Measurements from ENCODE around the gene CYP26B1.

The CYP26B1 gene

DNA sequence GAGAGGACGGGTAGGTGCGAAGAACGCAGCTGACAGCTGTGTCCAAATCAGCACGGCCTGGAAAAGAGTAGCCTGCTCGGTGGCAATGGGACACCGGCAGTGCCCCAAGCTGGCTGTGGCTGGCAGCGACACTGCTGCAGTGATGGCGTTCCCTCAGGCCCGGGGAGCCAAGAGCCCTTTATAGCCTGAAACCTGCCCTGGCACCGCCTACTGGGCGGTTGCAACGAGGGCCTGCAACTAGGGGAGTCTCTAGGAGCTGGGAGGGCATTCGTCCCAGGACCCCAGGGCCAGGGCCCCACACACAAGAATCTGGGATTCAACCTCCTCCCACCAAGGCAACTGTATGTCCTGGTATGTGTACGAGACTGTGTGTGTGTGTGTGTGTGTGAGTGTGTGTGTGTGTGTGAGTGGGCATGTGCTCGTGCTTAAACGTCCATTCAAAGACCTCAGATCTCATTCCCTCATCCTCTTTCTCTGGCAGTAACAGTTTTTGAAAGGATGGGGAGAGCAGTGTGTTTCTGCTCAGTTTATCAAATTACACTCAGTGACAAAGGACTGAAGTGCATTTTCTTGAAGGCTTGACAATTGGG, 6.8 kb upstream of the CYP26B1 start:
- no peak for DNase-seq

DNA sequence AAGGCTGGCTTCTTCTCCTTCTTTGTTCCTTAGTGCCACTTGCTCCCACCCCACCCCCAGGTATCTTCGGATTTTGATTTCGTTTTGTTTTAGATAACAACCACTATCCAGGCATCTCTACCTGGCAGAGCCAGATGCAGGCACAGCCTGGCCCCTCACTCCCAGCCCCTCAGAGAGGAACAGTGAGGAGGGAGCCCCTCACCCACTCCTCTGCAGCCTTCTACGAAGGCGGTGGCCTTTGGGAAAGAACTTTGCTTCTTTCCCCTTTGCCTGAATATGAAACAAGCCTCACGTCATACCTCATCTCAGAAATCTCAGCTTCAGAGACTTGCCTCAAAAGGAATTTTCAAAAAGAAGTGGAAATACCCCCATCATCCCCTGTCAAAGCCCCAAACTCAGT, 6.3 kb upstream of the CYP26B1 start:
- no peak for DNase-seq

DNA sequence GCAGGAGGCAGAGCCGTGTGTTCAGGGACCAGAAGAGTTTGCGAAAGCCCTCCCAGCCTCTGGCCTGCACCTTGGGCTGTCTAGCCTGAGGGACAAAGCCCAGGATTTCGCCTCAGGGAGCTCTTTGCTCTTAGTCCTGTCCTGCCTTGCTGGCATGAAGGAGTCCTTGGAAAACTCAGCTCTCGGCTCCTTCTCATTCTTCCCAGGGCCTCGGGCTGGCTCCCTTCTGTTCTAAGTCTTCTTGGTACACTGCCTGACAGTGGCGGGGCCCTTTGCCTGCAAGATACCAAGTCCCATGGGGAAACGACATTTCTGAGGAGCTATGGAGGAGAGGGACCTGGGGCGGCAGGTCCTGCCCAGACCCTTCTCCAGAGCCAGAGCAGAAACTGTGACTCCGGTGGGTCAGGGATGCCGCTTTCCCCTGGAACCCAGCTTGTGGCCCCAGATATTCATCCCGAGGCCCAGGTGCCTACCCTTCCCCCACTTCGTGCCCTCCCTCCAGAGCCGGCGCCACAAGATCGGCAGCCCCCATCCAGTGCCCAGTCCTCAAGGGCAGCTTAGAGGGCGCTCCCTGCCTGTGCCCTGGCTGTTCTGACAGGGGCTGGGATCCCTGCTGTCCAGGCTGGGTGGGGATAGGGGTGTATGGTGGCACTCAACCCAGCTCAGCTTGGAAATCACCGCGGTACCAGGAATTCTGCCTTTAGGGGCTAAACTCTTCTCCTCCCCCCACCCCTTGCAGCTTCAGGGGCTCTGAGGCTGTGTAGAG, 5.5 kb upstream of the CYP26B1 start:
- no peak for DNase-seq

DNA sequence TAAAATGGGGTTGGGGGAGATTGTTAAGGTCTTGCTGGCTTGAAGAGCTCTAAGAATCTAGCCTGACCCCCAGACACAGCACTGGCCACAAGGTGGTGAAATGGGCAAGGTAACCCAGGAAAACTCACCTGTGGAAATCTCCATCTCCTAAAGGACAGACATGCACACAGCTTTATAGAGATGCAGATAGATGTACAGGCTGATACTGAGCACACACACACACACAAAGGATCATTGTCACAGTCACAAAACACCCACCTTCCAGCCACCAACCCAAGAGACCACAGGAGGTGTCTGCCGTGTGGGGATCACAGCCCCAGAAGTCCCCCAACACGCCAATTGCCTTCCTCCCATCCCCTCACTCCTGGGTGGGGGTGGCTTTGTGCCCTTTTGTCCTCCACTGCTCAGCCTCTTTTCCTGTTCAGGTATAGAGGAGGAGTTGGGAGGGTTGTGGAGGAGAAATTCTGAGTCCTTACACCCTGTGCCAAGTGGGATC, 3.2 kb upstream of the CYP26B1 start:
- no peak for DNase-seq

DNA sequence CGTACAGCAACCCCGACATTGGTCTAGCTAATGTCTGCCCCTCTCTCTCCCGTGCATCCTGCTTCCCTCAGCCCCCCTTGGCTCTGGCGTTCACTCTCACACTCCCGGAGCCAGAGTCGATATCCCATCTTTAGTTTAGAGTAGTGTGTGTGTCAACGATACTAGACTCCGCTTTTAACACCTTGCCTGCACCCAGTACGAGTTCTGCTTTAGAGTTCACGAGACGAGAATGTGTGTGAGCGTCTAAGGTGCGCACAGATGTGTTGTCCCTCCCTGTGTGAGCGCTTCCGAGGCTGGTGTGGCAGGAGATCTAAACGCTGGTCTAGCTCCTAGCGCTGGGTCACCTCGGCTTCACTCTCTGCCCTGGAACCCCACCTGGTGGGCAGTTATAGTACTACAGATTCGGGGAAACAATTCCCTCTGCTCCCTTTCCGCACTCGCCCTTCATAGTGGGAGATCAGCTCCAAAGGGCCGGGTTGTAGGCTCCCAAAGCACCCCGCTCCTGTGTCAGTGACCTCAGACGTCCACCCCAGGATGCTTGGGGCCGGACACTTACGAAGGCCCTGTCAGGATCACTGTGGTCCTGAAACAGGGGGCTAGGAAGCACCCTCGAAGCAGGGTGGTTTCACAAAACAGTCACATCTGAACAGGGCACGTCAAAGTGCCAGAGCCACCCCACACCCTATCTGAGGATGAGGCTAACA, 2.6 kb upstream of the CYP26B1 start:
- peak; percentile 61 for DNase-seq

DNA sequence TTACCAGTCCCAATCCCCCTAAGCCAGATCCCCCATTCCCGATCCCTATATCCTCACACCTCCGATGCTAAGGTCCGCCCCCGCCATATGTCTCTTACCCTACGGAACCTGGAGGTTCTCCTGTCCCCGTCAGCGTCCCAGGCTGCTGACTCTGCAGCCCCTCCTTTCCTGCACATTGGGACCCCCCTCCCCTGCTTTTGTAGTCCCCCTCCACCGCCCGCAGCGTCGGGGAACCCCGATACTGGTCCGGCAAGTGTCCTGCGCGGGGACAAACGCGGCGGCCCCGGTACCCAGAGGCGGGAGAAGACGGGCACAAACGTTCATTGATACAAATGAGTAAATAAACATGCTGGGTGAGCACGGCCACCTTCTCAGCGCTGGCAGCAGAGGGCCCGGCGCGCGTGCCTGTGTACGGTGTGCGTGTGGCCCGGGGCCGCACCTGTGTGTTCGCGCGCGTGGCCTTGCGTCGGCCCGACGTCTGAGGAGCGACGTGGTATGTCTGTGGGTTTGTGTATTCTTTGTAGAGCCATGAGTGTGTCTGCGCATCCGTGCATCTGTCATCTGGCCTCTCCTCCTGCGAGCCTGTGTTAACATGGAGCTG, 2.0 kb upstream of the CYP26B1 start:
- DNase-seq, result no peak

DNA sequence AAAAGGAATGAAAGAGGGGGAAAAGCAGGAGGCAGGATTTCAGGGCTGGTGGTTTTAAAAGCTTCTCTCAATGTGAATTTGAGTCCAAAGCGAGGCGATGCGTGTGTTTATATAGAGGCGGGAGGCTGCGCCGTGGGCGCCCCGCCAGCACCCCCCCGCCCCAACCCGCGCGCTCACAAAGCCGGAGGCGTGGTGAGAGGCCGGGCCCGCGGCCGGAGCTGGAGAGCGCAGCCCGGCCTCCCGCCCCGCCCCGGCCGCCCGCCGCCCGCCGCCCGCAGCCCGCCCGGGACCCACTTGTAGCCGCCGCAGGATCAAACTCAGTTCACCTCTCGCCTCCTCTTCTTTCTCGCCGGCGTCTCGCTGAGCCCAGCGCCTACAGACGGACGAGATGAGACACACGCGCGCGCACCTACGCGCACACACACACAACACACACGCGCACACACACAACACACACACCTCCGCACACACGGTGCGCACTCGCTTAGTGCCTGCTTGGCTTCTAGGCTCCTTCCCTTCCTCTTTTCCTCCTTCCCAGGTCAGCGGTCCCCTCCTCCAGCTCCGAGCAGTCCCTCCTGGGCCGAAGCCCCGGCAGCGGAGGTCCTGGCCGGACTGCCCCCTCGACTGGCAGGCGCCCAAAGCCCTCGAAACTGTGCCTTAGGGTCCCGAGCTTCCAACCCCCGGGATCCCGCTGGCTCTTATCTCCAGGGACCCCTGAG, 1.3 kb upstream of the CYP26B1 start:
- peak; percentile 41 for DNase-seq

DNA sequence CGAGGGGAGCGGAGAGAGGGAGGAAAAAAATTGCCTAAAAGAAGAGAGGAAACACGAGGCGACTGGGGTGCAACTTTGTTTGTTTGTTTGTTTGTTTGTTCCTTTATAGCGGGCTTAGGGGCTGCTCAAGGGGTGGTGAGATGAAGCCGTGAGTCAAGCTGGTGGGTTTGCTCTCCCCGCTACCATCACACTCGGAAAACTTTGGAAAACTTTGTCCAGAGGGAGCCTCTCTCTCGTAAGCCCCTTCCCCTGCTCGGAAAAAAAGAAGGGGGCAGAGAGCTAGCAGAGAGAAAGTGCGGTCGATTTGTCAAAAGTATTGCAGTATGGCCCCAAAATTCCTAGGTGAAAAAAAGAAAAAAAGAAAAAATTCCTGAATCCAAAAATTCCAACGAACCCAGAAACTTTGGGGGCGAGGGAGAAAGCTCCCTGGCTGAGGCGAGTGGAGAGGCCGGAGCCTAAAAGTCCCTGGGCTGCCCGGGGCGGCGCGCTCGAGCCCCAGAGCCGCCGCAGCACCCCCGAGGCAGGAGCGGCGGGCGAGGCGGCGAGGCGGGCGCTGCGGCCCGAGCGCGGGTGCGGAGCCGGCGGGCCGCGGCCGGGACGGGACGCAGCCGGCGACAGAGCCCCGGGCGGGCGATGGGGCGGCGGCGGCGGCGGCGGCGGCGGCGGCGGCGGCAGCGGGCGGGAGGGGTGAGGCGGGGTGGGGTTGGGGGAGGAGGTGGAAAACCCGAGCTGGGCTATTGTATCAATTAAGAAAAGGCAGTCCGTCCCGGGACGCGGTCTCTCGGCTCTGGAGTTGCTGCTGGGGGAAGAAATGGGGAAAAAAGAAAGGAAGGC, 558 bp upstream of the CYP26B1 start:
- DNase-seq, result no peak

DNA sequence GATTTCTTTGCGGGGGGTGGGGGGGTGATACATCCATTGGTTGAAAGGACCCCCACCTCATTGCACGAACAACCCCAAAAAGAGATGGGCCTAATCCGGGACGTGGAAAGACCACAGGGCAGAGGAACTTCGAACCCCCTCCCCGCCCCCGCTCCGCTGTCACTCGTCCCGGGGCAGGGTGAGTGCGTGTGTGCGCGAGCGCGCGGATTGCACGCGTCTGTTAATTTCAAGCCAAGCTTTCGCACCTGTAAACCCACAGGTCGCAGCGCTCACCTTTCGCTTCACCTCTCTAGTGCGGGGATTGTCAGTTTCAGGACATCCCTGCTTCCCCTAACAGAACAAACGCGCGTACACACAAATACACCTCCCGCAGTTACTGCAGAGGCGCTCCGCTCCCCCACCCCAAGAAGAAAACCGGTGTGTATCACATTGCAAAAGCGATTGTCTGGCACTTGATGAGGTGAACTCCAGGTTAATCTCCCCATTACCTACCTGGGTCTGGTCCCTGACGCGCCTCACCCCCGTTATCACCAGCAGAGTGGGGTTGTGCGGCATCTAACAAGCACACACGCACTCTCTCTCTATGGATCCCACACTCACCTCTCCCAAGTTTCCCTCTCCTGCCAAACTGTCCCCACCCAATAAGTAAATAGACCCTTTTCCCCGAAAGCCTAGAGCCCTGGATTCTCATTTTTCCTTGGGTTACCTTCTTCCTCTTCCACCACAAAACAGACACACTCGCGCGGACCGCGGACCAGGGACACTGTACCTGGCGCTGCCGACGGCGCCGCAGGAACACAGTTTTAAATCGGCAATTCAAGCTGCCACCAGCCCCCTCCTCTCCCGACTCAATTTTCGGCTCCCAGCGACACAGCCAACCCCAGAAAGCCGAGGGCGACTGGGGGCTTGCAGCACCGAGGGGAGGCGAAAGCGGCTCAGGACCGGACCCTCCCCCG, 1.0 kb downstream of the CYP26B1 start:
- DNase-seq, result no peak

DNA sequence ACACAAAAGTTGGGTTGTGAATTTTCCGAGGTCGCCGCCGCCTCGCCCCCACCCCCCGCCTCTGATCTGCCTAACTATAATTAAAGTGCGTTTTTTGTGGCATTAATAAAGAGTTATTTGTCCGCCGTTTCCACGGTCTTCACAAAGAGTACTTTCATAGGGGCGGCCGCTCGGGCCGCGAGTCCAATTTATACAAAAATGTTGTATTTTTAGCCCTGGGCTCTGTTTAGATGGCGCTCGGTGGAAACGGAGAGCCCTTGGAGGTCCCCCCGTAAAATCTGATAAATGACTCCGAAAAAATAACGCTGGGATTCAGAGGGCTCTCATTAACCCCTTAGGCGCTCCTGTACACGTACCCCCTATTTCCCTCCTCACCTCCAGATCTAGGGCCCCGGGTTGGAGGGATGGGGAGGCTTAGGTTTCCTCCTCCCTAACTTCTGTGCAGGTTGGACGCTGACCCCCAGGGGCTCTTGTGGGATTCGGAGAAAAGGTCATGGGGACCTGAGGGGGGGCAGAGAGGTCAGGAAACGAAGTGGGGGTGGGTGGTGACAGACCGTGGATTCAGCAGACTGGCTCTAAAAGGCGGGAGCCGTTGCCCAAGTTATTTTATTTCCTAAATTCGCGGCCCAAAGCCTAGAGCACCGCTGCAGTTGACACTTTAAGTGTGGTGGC, 1.9 kb downstream of the CYP26B1 start:
- DNase-seq, result no peak

DNA sequence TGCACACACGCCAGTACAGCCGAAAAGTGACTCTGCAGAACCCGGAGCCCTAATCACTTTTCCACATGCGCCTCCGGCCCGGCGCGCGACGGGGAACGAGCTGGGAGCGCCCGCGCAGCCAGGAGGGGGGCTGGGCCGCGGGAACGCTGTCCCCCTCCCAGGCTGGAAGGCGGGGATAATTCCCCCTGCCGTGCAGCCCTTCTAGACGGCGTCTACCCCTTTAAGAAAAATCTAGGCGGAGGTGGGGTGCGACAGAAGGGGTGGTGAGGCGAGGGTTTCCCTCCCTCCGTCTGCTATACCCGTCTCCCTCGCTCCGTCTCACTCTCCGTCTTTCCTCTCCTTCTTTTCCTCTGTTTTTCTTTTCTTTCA, 2.4 kb downstream of the CYP26B1 start:
- no peak for DNase-seq

DNA sequence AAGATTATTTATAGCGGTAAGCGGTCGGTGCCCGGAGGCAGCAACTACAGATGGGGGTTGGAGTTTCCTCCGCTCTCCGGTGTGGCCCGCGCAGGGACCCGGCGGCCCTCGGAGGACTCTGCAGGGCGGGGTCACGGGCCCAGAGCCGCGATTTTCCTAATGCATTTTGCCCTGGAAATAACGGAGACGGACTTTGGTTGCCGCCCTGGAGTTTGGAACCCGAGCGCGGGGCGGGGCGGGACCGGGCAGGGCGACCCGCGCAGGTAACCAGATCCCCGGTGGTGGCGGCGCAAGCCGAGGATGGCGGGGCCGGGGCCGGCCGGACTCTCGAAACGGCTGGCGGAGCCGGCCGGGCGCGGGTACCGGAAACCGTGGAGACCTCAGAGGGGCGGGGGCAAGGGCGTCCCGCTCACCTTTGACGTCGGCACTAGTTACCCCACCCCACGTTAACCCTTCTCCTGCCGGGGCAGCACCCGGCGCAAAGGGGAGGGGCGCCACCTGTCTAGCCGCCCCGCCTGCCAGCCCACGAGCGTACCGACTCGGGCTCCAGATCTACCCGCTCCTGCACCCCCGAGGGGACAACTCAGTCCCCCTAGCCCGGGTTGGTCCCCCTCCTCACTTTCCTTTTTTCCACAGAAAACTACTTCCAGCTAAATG, 2.9 kb downstream of the CYP26B1 start:
- DNase-seq, result no peak

DNA sequence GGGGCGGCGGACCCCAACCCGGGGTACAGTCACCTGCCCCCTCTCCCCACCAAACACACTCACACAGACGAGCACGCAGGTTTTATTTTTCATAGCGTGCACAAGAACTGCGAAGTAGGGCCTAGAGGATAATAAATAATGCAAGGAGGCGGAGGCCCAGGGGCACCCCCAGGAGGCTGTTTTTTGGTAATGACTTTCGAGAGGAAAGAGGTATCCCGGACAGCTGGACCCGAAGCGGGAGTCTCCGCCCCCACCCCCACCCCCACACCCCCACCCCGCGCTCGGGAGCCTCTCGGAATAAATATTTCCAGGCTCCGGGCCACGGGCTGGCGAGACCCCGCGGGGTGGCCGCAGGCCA, 3.4 kb downstream of the CYP26B1 start:
- no peak for DNase-seq

DNA sequence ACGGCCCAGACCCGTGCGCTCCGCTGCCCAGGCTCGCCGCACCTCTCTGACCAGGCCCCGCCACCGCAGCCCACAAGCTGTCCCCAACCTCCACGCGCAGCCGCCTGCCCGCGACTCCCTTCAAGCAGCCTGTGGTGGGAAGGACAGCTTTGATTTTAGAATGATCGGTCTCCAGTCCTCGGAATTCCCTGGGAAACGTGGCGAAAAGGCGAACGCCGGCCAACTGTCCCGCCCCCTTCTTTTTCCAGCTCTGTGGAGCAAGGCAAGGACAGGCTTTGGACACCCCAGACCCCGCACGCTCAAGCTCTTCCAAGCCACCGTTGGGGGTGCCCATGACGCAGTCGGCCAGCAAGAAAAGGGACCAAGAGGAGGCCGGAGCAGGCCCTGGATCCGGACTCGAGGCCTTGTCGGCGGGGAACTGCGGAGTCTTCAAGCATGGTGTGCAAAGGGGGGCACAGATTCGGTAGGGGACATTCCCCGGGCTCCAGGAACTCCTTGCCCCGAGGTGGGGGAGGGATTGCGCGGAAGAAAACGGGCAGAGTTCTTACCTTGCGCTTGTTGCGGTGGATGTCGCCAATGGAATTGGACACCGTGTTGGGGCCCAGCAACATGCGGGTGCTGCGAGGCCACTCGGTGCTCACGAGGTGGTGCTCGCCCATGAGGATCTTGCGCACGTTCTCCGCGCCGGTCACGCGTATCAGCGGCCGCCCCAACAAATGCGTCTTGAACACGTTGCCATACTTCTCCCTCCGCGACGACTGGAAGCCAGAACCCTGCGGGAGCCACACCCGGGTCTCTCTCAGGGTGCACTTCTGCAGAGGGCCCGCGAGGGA, 4.0 kb downstream of the CYP26B1 start:
- DNase-seq, result no peak

DNA sequence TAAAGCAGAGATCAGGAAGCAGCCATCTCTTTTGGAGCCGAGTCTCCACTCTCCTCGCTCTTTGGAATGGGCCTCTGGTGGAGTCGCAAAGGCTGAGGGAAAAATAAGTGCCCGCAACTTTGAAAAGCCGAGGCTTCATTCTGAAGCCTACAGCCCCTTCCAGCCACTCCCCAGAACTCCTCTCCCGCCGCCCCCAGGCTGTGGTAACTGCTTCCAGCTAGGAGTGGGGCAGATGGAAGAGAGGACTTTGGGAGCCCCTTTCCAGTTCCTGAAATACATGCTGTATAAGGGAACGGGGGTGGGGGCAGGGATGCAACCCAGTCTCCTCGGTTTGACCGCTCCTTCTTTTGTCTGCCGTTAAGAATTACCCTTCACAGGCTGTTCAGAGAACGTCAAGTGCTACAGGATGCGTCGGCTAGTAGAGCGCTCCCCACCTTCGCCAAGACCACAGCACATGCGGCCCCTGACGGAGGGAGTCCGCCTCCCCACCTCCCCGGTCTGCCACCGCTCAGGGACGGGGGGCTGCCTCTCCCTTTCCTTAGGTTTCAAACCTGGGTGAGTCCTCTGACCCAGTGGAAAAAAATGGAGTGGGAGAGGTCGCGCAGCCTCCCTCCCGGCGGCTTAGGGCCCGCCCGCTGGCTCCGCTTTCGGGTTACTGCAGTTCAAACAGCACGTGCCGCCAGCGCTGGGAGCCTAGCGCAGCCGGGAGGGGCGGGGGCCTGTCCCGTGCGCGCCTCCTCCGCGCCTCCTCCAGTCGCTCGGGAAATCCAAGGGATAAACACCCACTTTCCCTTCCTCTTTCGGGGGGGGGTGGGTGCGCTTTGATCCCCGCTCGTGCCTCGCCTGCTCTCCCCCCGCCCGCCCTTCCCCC, 4.9 kb downstream of the CYP26B1 start:
- DNase-seq, result no peak

DNA sequence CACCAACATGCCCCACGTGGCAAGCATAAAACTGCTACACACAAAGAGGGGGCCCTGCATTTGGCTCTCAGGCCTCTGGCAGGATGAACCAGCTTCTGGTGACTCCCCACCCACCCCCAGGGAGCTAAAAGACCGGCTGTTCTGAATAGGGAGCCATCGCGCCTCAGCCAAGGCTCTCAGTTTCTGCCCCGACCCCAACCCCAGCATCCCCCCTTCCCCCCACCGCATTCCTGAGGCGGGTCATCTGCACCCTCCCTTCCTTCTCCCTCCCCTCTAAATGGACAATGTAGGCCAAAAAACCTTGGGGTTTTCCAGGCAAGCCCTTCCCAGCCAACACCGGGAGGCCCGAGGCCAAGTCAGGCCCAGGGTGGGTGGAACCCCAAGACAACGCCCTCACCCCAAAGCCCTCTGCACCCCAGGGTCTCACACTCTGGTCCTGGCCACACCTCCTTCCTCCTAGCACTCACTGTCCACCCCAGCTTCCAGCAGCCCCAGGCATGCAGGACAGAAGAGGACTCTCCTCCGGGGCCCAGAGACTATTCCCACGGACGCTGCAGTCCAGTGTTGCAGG, 5.7 kb downstream of the CYP26B1 start:
- DNase-seq, result no peak

DNA sequence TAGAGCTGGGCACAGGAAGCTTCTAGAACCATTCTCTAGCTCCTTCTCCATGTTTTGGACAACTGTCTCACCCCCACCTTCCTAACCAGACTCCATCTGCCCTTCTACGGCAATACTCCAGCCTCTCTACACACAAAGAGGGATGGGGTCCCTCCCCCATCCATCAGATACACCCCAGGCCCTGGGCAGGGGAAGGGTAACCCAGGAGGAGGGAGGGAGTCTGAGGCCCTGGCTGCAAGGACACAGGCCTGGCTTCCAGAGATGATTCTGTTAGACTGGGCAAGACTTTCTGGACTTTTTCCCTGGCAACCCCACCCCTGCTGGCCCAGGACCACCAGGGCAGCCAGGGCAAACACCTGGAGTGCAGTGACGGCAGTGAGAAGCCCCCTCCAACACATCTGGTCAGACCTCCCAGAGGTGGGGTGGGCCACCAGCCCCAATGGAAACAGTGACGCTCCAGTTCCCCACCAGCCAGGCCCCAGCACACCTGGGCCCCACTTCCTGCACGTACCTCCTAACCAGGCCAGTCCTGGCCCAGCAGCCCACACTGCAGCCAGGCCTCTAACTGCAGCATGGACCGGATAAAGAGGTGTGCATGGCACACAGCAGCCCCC, 6.5 kb downstream of the CYP26B1 start:
- no peak for DNase-seq

Data from activated naive CD4-positive, alpha-beta T cell treated with anti-CD3 and anti-CD28 coated beads, Interleukin-2, amount 50 U/mL, for 16 hours (primary cell).